GM19467 (cell line): ENCODE measurements around the gene SLC38A9.
"Not testable (repeated sequence)": the region's sequence is repeated elsewhere in the genome, so short reads cannot be mapped to it uniquely, and the experiment has no call there.

ENCODE experiments used
- ATAC-seq: cut with Tn5 transposase; IDR thresholded peaks from one replicate; pipeline ENCODE4 v1.9.1; 2021; ENCODE audit warnings: mild to moderate bottlenecking, moderate library complexity; ENCODE audit not compliant: unreplicated experiment

SLC38A9 gene

GRCh38 chr5:55706230-55706629 is 5.9 kb downstream of the SLC38A9 start:
- no peak for ATAC-seq

DNA sequence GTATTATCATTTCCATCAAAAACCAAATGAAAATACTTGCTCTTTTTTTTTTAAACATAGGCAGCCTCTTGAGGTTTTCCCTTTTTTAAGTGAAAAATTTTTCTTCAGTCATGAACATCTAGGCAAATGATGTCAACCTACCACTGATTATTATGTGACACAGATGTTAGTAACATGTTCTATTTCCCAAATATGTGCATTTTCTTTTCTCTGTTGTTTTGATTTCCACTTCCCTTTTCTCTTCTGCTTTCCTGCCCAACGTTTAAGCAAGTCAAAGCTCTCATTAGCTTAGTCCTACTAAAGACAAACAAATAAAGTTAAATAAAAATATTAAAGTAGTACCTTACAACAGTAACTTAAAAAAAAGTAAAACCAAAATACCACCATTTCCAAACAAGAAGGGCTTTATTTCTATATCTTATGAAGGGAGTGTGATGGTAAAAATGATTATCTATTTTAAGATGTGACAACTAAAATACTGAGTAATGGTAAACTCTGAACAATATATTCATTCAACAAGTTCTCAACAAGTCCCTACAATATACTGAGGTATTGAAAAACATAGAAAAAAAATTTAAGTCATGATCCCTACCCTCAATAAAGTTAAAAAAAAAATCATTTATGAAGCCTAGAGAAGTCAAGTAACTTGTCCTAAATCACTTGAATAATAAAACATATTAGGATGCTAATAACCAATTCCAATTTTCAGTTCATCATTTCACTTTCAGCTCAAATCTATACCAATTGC is 9.4 kb downstream of the SLC38A9 start:
- no peak for ATAC-seq

GRCh38 chr5:55701462-55702103 is 10.5 kb downstream of the SLC38A9 start:
- ATAC-seq, result no peak

- ATAC-seq, result no peak
Observed at GRCh38 chr5:55700745-55701144, 11.4 kb downstream of the SLC38A9 start.

DNA sequence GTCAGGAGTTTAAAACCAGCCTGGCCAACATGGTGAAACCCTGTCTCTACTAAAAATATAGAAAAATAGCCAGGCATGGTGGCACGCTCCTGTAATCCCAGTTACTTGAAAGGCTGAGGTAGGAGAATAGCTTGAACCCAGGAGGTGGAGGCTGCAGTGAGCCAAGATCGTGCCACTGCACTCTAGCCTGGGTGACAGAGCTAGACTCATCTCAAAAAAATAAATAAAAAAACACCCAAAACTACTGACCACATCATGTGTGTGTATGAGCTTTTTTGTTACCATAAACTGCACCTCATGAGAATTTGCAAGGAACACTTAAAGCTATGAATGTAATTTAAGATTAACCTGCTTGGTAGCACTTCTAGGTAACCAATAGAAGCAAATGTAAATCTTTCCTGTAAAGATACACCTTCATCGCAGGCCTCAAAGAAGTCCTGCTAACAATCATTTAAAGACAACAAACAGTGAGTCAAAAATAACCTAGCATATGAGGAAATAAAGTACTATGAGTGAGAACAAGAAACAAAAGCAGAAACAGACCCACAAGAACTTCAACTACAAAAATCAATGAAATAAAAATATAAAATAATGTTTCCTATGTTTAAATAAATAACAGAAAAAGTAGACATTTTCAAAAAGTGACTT is 13.0 kb downstream of the SLC38A9 start:
- no peak for ATAC-seq

DNA sequence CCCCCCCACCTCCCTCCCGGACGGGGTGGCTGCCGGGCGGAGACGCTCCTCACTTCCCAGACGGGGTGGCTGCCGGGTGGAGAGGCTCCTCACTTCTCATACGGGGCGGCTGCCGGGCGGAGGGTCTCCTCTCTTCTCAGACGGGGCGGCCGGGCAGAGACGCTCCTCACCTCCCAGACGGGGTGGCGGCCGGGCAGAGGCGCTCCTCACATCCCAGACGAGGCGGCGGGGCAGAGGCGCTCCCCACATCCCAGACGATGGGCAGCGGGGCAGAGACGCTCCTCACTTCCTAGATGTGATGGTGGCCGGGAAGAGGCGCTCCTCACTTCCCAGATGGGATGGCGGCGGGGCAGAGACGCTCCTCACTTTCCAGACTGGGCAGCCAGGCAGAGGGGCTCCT is 15.4 kb downstream of the SLC38A9 start:
- ATAC-seq, result not testable (repeated sequence)

DNA sequence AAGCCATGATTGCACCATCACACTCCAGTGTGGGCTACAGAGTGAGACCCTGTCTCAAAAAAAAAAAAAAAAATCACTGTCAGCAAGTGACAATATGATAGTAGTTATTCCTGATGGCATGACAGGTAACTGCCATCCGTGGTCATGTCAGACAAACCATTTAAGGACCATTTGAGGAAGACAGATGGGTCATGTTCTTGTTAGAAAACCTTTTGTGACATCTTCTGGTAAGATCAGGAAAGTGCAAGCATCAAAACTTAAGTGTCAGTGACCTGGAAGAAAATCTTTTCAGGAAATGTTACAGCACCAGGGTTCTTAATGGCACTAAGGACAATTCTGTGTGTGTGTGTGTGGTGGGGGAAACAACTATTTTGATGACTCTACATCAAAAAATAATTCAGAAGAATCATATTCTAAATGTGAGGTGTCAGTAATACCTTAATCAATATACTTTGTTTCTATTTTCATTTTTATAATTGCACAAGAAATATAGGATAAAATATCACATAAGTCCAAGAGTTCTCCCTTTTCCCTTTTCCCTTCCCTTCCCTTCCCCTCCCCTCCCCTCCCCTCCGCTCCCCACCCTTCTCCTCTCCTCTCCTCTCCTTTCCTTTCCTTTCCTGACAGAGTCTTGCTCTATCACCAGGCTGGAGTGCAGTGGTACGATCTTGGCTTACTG is 17.8 kb downstream of the SLC38A9 start:
- no peak for ATAC-seq

DNA sequence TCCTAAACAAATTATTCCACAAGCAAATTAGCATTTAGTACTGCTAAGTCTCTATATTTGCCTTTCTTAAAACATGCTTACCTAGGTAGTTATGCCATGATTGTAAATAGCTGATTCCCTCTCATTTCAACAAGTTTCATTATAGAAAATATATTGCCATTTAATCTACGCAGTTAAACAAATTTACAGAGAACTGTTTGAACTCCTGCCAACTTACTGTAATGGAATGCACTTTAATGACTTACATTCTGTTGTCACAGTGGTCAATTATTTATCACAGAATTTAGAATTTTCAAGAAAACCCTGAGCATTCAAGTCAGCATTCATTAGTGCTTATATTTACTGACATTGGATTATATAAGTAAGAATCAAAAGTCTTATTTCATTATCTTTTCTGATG is 19.6 kb downstream of the SLC38A9 start:
- no peak for ATAC-seq

DNA sequence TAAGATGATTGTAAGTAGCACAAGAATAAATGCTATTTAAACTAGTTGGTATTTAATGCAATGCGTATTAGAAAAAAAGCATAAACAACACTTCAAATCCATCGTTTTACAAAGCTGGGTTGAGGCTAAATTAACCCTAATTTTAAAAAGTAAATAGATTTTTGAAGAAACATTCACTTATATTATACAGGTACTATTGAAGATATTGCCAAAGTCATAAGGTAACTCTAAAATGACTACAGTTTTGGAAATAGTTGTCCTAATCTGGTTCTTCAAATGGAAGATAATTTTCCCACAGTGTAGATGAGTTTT is 20.1 kb downstream of the SLC38A9 start:
- ATAC-seq, result no peak

- no peak for ATAC-seq
Observed at GRCh38 chr5:55691265-55692105, 20.6 kb downstream of the SLC38A9 start.

DNA sequence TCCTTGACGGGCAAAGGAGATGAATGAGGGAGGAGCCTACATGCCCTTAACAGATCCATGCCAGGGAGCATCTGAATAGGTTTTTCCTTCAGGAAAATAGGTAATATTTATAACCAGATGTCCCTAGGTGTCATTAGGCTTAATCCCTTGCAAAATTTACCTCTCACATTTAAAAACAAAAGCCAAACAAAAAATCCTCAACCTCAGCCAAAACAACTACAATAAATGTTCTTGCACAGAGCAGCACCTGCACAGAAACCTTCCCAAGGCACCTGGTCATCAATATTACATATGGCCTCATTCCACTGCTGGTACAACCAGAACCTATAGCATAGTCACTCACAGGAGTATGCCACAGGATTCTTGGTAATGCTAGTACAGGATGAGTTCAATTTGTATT is 30.1 kb downstream of the SLC38A9 start:
- ATAC-seq, result no peak

DNA sequence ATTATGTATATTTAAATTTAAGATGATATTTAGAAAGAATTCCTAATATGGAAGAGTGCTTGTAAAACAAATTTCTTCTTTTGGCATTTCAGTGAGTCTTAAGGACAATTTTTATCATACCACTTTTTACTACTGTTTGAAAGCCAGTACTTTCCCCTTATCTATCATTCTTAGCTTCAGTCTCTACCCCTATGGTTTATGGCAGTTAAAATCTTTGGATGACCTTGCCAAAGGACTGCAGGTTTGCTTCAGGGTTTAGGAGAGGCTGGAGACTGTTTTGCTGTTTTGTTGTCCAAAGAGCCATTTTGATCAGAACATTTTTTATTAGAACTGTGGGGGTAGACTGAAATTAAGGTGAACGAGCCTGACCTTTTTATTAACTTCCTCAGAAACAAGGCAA is 30.8 kb downstream of the SLC38A9 start:
- ATAC-seq, result no peak

GRCh38 chr5:55680353-55680752 is 31.8 kb downstream of the SLC38A9 start:
- no peak for ATAC-seq

DNA sequence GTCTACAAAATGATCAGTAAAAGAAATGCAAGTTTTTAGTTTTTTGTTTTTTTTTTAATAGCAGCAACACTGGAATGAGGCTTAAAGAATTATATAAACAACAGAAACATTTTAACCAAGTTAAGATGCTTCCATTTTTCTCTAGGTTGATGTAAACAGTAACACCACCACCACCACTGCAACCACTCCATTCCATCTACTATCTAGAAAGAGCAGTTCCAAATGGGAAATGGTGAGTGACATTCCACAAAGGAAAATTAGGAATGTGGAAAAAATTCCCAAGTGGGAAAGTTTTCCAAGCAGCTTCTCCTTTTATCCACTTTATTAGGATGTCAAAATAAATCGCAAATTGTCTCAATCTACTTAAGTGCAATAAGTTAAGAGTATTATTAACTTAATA is 32.6 kb downstream of the SLC38A9 start:
- no peak for ATAC-seq

DNA sequence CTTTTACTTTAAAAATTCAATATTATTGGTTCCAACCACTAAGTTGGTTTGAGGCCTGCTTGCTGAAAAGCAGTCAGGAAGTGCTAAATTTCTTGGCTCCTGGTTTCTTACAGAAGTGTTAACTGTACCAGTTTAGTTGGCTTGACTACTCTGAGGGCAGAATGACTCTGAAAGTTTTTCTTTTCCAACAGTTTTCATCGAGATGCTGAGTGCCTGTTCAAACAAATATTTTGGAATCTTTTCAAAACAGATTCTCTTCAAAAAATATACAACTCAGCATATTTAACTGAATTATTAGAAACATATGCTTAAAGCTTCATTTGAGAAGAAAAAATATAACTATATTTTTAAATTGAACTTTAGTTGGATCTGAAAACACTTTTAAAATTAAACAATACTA is 37.0 kb downstream of the SLC38A9 start:
- no peak for ATAC-seq

DNA sequence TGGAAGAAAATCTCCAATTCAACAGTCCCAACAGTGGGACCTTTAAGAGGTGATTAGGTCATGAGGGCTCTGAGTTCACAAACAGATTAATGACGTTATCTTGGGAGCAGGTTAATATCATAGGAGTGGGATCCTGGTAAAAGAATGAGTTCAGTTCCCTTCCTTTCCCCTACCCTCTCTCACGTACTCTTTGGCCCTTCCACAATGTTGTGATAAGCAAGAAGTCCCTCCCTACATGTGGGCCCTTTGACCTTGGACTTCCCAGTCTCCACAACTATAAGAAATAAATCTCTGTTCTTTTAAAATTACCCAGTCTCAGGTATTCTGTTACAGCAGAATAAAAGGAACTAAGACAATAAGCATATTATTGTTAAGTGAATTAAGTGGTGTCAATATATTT is 37.8 kb downstream of the SLC38A9 start:
- no peak for ATAC-seq

DNA sequence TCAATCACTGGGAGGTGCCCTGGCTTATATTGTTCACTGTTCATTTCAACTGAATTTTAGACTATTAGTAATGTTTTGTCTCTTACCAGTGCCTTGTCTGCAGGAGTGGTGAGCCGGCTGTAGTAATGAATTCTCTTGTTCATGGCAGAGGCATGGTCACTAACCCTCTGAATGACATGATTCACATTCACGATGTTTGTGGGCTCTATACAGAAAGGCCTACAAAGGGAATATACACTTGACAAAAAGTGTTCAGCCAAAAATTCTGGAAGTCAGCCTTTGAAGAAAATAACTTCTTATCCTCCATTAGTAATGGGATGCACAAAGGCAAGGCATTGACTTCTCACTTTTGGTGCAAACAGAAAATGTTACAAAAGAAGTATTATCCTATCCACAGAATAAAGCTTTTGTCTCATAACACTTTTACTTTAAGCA is 39.6 kb downstream of the SLC38A9 start:
- ATAC-seq, result no peak

DNA sequence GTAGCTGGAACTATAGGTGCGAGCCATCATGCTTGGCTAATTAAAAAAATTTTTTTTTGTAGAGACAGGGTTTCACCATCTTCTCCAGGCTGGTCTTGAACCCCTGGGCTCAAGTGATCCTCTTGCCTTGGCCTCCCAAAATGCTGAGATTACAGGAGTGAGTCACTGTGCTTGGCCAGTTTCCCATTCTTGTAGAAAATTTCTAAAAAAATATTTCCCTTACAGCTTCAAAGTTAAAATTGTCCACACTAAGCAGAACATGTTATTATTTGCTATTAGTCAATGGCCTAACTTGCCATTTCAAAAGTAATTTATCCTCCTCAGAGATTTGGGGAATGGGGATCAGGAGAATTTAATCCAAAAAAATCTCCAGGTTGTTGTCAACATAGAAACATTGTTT is 40.1 kb downstream of the SLC38A9 start:
- no peak for ATAC-seq

DNA sequence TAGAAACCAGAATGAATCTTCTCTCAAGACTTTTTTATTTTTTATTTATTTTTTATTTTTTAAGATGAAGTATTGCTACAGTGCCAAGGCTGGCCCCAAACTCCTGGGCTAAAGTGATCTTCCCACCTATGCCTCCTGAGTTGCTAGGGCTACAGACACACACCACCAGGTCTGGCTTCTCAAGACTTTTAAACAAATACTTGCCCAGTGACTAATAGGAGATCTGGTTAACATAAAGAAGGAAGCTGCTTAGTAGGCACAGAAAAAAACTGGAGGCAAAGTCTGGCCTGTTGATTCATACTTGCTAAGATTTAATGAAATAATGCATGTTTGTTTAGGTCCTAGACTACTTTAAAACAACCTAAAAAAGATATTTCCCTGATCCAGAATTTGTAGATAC is 43.8 kb downstream of the SLC38A9 start:
- no peak for ATAC-seq

DNA sequence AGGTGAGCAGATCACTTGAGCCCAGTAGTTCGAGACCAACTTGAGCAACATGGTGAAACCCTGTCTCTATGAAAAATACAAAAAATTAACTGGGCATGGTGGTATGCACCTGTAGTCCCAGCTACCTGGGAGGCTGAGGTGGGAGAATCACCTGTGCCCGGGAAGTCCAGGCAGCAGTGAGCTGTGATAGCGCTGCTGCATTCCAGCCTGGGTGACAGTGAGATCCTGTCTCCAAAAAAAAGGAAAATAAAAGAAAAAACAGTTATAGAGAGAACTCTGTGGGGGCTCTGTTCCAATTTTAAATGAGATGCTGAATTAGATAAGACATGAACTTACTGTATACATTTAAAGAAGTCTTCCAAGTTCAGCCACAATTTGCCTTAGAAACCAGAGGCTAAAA is 44.2 kb downstream of the SLC38A9 start:
- ATAC-seq, result no peak

- no peak for ATAC-seq
Observed at GRCh38 chr5:55665065-55665464, 47.1 kb downstream of the SLC38A9 start.
